ENCODE measurements around the gene SMAD5.

The SMAD5 gene

GRCh38 chr5:136132557-136133221 lies at the start of gene SMAD5:
TSS of gene SMAD5 (plus strand) at chr5:136132845. CDS start at chr5:136153761, 20,916 bp downstream.
- peak within 1 kb of the TSS; percentile 91 for H3K4me3 ChIP-seq (ENCODE audit: severe bottlenecking)
- TF ChIP-seq CTCF (IDR thresholded peaks at IDR 0.05; ENCODE audit: poor library complexity, severe bottlenecking), result no peak
- DNase-seq (ENCODE audit: low spot score), result peak; percentile 97
- H3K36me3 ChIP-seq (ENCODE audit: low read depth), result peaks cover 4% of the 10 kb centered on the region; the same call in 1 of the 2 replicates
- peak within 1 kb of the TSS; percentile 84 for H3K27ac ChIP-seq (ENCODE audit: poor library complexity, severe bottlenecking)
- no peaks in the 10 kb centered on the region for H3K9me3 ChIP-seq (ENCODE audit: severe bottlenecking)
- no peaks in the 10 kb centered on the region for H3K27me3 ChIP-seq (ENCODE audit: insufficient read depth, poor library complexity, severe bottlenecking)
- H3K4me1 ChIP-seq (ENCODE audit: insufficient read depth, poor library complexity, severe bottlenecking), result peaks cover 23% of the 10 kb centered on the region
- peak; percentile 84 for ATAC-seq (ENCODE audit: low read depth)

GRCh38 chr5:136084698-136085097 lies 47.9 kb upstream of the SMAD5 start:
- Histone ChIP-seq H3K27me3 (ENCODE audit: insufficient read depth, poor library complexity, severe bottlenecking) (no peaks in the 10 kb centered on the region), H3K27ac (ENCODE audit: poor library complexity, severe bottlenecking) (no peak overlapping the region), H3K9me3 (ENCODE audit: severe bottlenecking) (no peaks in the 10 kb centered on the region), H3K4me3 (ENCODE audit: severe bottlenecking) (no peak overlapping the region), H3K4me1 (ENCODE audit: insufficient read depth, poor library complexity, severe bottlenecking) (no peaks in the 10 kb centered on the region), H3K36me3 (ENCODE audit: low read depth) (no peaks in the 10 kb centered on the region)
- DNase-seq (ENCODE audit: low spot score) (no peak), ATAC-seq (ENCODE audit: low read depth) (no peak)
- TF ChIP-seq CTCF (IDR thresholded peaks at IDR 0.05; ENCODE audit: poor library complexity, severe bottlenecking), result no peak

- Histone ChIP-seq H3K9me3 (ENCODE audit: severe bottlenecking) (no peaks in the 10 kb centered on the region), H3K36me3 (ENCODE audit: low read depth) (no peaks in the 10 kb centered on the region), H3K4me3 (ENCODE audit: severe bottlenecking) (no peak overlapping the region), H3K27ac (ENCODE audit: poor library complexity, severe bottlenecking) (no peak overlapping the region), H3K4me1 (ENCODE audit: insufficient read depth, poor library complexity, severe bottlenecking) (no peaks in the 10 kb centered on the region), H3K27me3 (ENCODE audit: insufficient read depth, poor library complexity, severe bottlenecking) (no peaks in the 10 kb centered on the region)
- no peak for ATAC-seq (ENCODE audit: low read depth)
- DNase-seq (ENCODE audit: low spot score), result no peak
- TF ChIP-seq CTCF (IDR thresholded peaks at IDR 0.05; ENCODE audit: poor library complexity, severe bottlenecking), result no peak
These were observed 45.7 kb upstream of the SMAD5 start for GRCh38 chr5:136086783-136087566.

- no peak for TF ChIP-seq CTCF (IDR thresholded peaks at IDR 0.05; ENCODE audit: poor library complexity, severe bottlenecking)
- Histone ChIP-seq H3K4me1 (ENCODE audit: insufficient read depth, poor library complexity, severe bottlenecking) (no peaks in the 10 kb centered on the region), H3K4me3 (ENCODE audit: severe bottlenecking) (no peak overlapping the region), H3K9me3 (ENCODE audit: severe bottlenecking) (no peaks in the 10 kb centered on the region), H3K27me3 (ENCODE audit: insufficient read depth, poor library complexity, severe bottlenecking) (no peaks in the 10 kb centered on the region), H3K36me3 (ENCODE audit: low read depth) (no peaks in the 10 kb centered on the region), H3K27ac (ENCODE audit: poor library complexity, severe bottlenecking) (no peak overlapping the region)
- ATAC-seq (ENCODE audit: low read depth) (peak; percentile 61), DNase-seq (ENCODE audit: low spot score) (no peak)
These were observed 44.4 kb upstream of the SMAD5 start for GRCh38 chr5:136087961-136088871.

Data from RWPE2 (cell line).